Muscle of arm (tissue), 12 donors: ENCODE measurements around the gene ARMC10. TPM values are rescaled to one million over a fixed set of nuclear protein-coding genes. Genes with fewer than 3 reads are reported as not detected.

Experiments
- polyA plus RNA-seq, 12 donors: library from polyadenylated mRNA; unstranded; fragments of 120-200 nt; gene quantifications; one replicate each; pipeline ENCODE4 v1.2.1, GENCODE V29; 2013; ENCODE audit not compliant: insufficient read length in 12 of 12

Gene ARMC10
- polyA plus RNA-seq, 12 donors, result 19.9 to 35.0 (median 25.1) TPM; not detected in 1

Other genes with a start within 250 kb of the ARMC10 start
- 100 to 1,000 TPM in 1 of 12 donors, 10 to 100 TPM in 10, not detected in 1; 23.7 to 112 (median 39.3) TPM for gene LRRC17, start 162.1 kb upstream of the ARMC10 start, polyA plus RNA-seq
- 1 to 10 TPM in 1 of 12 donors, under 1 TPM in 9, not detected in 2; 0.46 to 1.3 (median 0.76) TPM for gene FBXL13, start 344 bp upstream of the ARMC10 start, polyA plus RNA-seq
- gene NAPEPLD, start 74.0 kb downstream of the ARMC10 start, polyA plus RNA-seq, result 10 to 100 TPM in 11 of 12 donors, not detected in 1; 12.0 to 30.9 (median 16.8) TPM
- gene PMPCB, start 222.3 kb downstream of the ARMC10 start, polyA plus RNA-seq, result 10 to 100 TPM in 11 of 12 donors, not detected in 1; 32.1 to 70.9 (median 64.4) TPM